ENCODE results near the gene CBFA2T3.
"Not testable (repeated sequence)": the region's sequence is repeated elsewhere in the genome, so short reads cannot be mapped to it uniquely, and the experiment has no call there.

Gene CBFA2T3

GRCh38 chr16:88908307-88908706, 68.7 kb downstream of the CBFA2T3 start:
- DNase-seq (ENCODE audit: low spot score), result no peak

GRCh38 chr16:88907768-88908167, 69.2 kb downstream of the CBFA2T3 start:
- no peak for DNase-seq (ENCODE audit: low spot score)

- DNase-seq (ENCODE audit: low spot score), result no peak
These were observed 70.4 kb downstream of the CBFA2T3 start for GRCh38 chr16:88906535-88907105.

- DNase-seq (ENCODE audit: low spot score), result no peak
These were observed 71.0 kb downstream of the CBFA2T3 start for GRCh38 chr16:88906020-88906419.

- DNase-seq (ENCODE audit: low spot score), result no peak
These were observed 71.4 kb downstream of the CBFA2T3 start for GRCh38 chr16:88905563-88905962.

GRCh38 chr16:88904676-88905365, 72.2 kb downstream of the CBFA2T3 start:
- DNase-seq (ENCODE audit: low spot score), result no peak

- no peak for DNase-seq (ENCODE audit: low spot score)
These were observed 73.7 kb downstream of the CBFA2T3 start for GRCh38 chr16:88903267-88903666.

- DNase-seq (ENCODE audit: low spot score), result no peak
These were observed 74.3 kb downstream of the CBFA2T3 start for GRCh38 chr16:88902744-88903143.

GRCh38 chr16:88901718-88902337, 75.2 kb downstream of the CBFA2T3 start:
- DNase-seq (ENCODE audit: low spot score), result no peak

GRCh38 chr16:88900662-88901052, 76.3 kb downstream of the CBFA2T3 start:
- no peak for DNase-seq (ENCODE audit: low spot score)

GRCh38 chr16:88899901-88900661, 76.9 kb downstream of the CBFA2T3 start:
- no peak for DNase-seq (ENCODE audit: low spot score)

- DNase-seq (ENCODE audit: low spot score), result no peak
These were observed 79.1 kb downstream of the CBFA2T3 start for GRCh38 chr16:88897696-88898425.

- no peak for DNase-seq (ENCODE audit: low spot score)
These were observed 80.6 kb downstream of the CBFA2T3 start for GRCh38 chr16:88896238-88897070.

- no peak for DNase-seq (ENCODE audit: low spot score)
These were observed 81.7 kb downstream of the CBFA2T3 start for GRCh38 chr16:88895335-88895734.

- DNase-seq (ENCODE audit: low spot score), result no peak
These were observed 82.2 kb downstream of the CBFA2T3 start for GRCh38 chr16:88894681-88895300.

GRCh38 chr16:88894266-88894665, 82.7 kb downstream of the CBFA2T3 start:
- not testable (repeated sequence) for DNase-seq (ENCODE audit: low spot score)

GRCh38 chr16:88893127-88893968, 83.7 kb downstream of the CBFA2T3 start:
- no peak for DNase-seq (ENCODE audit: low spot score)

GRCh38 chr16:88892065-88892464, 84.9 kb downstream of the CBFA2T3 start:
- DNase-seq (ENCODE audit: low spot score), result no peak

GRCh38 chr16:88891083-88891482, 85.9 kb downstream of the CBFA2T3 start:
- DNase-seq (ENCODE audit: low spot score), result no peak

Measured in hematopoietic multipotent progenitor cell treated with erythropoietin and hydrocortisone succinate and interleukin-3 and kit ligand, for 17 days (in vitro differentiated cells).